Motor neuron (in vitro differentiated cells): ENCODE data around the gene DDX39A. TPM values are rescaled to one million over a fixed set of nuclear protein-coding genes. Genes with fewer than 3 reads are reported as not detected.

Source experiments
- ATAC-seq, 8 experiments: fragments of 200-7000 bp; cut with Tn5 transposase; replicated peaks in 6 of 8; 2 replicates each; pipeline ENCODE4 v1.8.0; 2021; ENCODE audit warnings: mild to moderate bottlenecking in 8 of 8, moderate library complexity in 8 of 8
- H3K27ac ChIP-seq, 2 donors: fragments of 250-450 bp; sonication (Bioruptor Pico); 2 replicates each; pipeline ENCODE4 v1.9.0; 2021; ENCODE audit warnings: antibody characterized with exemption in 2 of 2, mild to moderate bottlenecking in 2 of 2, moderate library complexity in 1 of 2
- H3K4me1 ChIP-seq, 2 donors: fragments of 250-450 bp; sonication (Bioruptor Pico); replicated peaks in 1 of 2; 2 replicates each; pipeline ENCODE4 v1.6.1; 2021; ENCODE audit warnings: antibody characterized with exemption in 2 of 2, mild to moderate bottlenecking in 2 of 2, moderate library complexity in 1 of 2
- H3K4me3 ChIP-seq, 5 donors: fragments of 250-450 bp; sonication (Bioruptor Pico); 2 replicates each; pipeline ENCODE4 v1.9.0; 2021; ENCODE audit warnings: antibody characterized with exemption in 5 of 5, mild to moderate bottlenecking in 5 of 5, moderate library complexity in 4 of 5
- WGBS, 10 experiments: fragments of 450-650 bp; shearing (Covaris generic); methylation state at CpG; one replicate each; pipeline ENCODE4 v1.0.0; 2022; 5-methylcytosine and 5-hydroxymethylcytosine counted together
- in situ Hi-C, 9 experiments: fragments of 400-800 bp; cut with MboI; loops; one replicate each; pipeline ENCODE4 v1.15.0; 2021; ENCODE audit warnings: low sequenced_read_pairs in 9 of 9, low pct_unique_long_range_greater_than_20kb in 2 of 9; ENCODE audit not compliant: unreplicated experiment in 9 of 9
- total RNA-seq, 8 experiments: library from RNA; unstranded; fragments of 300-600 nt; gene quantifications; 2 replicates each; pipeline versions ENCODE4 v1.2.3 to v1.2.4, GENCODE V29; 2022

DDX39A gene
- total RNA-seq, 8 experiments from 2014 or later = 25.7 to 134 (median 58.3) TPM

DNA sequence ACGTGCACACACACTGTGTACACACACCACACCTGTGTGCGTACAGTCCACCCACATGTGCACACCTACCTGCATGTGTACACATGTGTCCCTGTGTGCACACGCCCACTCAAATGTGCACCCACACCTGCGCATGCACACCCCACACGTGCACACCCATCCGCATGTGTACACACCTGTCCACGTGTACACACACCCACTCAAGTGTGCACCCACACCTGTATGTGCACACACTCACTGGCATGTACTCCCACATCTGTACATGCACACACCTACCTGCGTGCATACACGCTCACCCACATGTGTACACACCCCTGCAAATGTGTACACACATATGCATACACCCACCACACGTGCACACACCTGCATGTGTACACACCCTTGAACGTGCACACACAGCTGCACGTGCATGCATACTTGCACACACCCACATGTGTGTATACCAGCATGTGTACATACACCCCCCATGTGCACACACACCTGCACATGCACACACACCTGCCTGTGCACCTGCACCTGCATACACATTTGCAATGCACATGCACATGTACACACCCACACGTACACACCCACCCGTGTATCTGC is 24.6 kb upstream of the DDX39A start:
- peak in 2 of 8 experiments; percentile 12 to 30 for ATAC-seq
- in situ Hi-C loops = no loop called here
- peaks cover 0 to 7% of the 10 kb centered on the region in 2 donors for H3K4me1 ChIP-seq
- H3K4me3 ChIP-seq = no peak overlapping the region
- H3K27ac ChIP-seq = no peak overlapping the region
- 84 to 100% (median 100%) methylated on average over 1 to 5 of the region's 14 CpGs; no CpG with 5 or more reads in 5 of the 10 experiments for WGBS, 10 experiments

DNA sequence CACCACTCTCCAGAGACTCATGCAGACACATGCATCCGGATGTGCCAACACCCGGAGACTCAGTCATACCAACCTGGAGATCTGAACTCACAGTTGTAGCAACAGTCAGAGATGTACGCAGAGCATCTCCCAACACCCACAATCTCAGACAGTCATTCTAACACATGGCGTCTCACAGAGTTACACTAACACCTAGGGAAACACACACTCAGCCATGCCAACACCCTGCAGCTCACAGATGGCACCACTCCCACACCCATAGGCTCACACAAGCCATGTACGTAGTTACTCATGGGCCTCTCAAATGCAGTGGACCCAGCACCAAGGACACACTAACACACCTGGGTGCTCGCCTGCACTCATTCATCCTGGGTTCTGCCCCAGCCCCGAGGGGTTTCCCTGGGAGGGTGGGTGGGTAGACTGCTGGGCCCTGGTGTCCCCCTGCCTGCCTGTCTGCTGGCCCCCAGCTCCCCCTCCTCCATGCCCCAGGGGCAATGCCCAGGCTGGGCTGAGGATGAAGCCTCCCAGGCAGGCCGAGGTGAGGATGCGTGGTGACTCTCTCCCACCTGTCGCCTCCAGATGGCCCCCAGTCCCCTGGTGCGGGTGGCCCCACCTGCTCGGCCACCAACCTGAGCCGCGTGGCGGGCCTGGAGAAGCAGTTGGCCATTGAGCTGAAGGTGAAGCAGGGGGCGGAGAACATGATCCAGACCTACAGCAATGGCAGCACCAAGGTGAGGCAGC is 23.9 kb upstream of the DDX39A start:
- Histone ChIP-seq H3K4me1 (peaks cover 0 to 7% of the 10 kb centered on the region in 2 donors), H3K27ac (no peak overlapping the region), H3K4me3 (no peak overlapping the region)
- in situ Hi-C loops = no loop called here
- peak in 1 of 8 experiments; percentile 7 for ATAC-seq
- WGBS, 10 experiments = 85 to 100% (median 96%) methylated on average over 2 to 4 of the region's 16 CpGs; no CpG with 5 or more reads in 5 of the 10 experiments

DNA sequence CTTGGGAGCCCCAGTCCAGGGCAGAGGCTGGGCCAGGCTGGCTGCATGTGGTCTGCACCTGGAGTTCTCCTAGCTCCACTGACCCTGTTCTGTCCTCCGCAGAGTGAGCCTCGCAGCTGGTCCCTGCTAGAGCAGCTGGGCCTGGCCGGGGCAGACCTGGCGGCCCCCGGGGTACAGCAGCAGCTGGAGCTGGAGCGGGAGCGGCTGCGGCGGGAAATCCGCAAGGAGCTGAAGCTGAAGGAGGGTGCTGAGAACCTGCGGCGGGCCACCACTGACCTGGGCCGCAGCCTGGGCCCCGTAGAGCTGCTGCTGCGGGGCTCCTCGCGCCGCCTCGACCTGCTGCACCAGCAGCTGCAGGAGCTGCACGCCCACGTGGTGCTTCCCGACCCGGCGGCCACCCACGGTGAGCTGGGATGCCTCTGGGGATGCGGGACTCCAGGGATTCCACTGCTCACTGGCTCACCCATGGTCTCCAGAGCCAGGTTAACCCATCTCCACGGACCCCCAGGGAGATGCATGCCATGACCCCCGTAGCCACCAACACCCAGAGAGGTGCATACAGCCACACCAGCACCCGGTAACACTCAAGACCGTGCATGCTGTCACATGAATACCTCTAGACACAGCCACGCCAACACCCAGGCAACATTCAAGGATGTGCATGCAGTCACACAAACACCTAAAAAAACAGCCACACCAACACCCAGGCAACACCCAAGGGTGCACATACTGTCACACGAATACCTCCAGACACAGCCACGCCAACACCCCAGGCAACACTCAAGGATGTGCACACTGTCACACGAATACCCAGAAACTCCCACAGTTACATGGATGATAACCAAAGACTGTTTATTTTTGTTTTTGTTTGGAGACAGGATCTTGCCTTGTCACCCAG is 22.1 kb upstream of the DDX39A start:
- Histone ChIP-seq H3K4me1 (peaks cover 0 to 7% of the 10 kb centered on the region in 2 donors), H3K27ac (no peak overlapping the region), H3K4me3 (no peak overlapping the region)
- whole genome bisulfite sequencing, 10 experiments = 73 to 100% (median 95%) methylated on average over 2 to 5 of the region's 34 CpGs; no CpG with 5 or more reads in 4 of the 10 experiments
- in situ Hi-C loops = no loop called here
- ATAC-seq = peak in 4 of 8 experiments; percentile 11 to 57 (median 32)

DNA sequence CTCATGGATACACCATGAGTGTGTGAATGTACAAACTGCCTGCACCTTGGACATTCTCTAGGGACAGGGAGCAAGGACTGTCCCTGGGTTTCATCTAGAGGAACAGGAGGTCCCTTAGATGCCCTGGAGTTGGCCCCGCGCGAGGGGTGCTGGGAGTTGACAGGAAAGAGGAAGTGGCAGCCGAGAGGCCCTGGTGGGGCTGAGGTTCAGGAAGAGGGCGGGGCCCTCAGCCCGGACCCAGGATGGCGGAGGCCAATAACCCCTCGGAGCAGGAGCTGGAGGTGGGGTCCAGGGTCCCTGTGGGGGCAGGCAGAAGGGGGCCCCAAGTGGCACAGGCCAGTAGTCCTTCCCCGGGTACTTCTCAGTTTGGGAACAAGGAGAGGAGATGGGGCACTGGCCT is 20.9 kb upstream of the DDX39A start:
- ATAC-seq = peak in 3 of 8 experiments; percentile 19 to 20 (median 20)
- Histone ChIP-seq H3K27ac (no peak overlapping the region), H3K4me1 (peaks cover 0 to 7% of the 10 kb centered on the region in 2 donors), H3K4me3 (no peak overlapping the region)
- in situ Hi-C loops = no loop called here
- 20 to 40% methylated on average over 1 of the region's 9 CpGs; no CpG with 5 or more reads in 8 of the 10 experiments for WGBS, 10 experiments

DNA sequence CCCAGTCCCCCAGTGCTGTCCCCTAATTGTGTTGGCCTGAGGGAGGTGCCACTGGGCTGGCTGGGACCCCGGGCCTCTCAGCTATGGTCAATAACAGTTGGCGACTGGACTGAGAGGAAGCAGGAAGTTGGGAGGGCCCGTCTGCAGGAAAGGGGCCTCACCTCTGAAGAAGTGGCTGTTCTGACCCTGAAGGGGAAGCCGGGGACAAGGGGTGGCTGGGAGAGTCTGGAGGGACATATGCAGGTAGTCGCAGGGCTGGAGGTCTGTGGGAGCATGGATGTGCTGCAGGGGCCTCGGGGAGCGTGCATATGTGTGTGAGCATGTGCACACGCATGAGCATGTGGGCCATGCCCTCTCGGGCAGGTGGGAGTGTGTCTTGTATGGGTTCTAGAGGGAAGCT is 19.9 kb upstream of the DDX39A start:
- H3K4me3 ChIP-seq = no peak overlapping the region
- WGBS, 10 experiments = 83 to 100% (median 95%) methylated on average over 1 to 7 of the region's 9 CpGs; no CpG with 5 or more reads in 7 of the 10 experiments
- no peak overlapping the region for H3K27ac ChIP-seq
- in situ Hi-C loops = no loop called here
- ATAC-seq = no peak
- peaks cover 9 to 18% of the 10 kb centered on the region in 2 donors for H3K4me1 ChIP-seq

DNA sequence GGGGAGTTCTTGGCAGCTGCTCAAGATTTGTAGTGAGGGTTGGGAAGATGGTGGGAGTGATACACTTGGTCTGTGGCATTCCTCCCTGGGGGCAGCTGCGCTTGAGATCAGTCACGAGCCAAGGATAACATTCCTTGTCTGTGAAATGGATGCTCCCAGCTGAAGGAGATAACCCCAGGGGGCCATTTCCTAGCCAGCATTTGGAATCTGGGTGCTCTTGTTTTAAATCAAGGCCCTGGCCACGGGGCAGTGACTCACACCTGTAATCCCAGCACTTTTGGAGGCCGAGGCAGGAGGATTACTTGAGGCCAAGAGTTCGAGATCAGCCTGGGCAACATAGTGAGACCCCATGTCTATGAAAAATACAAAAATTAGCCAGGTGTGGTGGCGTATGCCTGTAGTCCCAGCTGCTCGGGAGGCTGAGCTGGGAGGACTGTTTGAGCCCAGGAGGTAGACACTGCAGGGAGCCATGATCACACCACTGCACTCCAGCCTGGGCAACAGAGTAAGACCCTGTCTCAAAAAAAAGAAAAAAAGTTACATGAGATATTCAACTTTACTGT is 18.5 kb upstream of the DDX39A start:
- ATAC-seq = no peak
- in situ Hi-C loops = no loop called here

DNA sequence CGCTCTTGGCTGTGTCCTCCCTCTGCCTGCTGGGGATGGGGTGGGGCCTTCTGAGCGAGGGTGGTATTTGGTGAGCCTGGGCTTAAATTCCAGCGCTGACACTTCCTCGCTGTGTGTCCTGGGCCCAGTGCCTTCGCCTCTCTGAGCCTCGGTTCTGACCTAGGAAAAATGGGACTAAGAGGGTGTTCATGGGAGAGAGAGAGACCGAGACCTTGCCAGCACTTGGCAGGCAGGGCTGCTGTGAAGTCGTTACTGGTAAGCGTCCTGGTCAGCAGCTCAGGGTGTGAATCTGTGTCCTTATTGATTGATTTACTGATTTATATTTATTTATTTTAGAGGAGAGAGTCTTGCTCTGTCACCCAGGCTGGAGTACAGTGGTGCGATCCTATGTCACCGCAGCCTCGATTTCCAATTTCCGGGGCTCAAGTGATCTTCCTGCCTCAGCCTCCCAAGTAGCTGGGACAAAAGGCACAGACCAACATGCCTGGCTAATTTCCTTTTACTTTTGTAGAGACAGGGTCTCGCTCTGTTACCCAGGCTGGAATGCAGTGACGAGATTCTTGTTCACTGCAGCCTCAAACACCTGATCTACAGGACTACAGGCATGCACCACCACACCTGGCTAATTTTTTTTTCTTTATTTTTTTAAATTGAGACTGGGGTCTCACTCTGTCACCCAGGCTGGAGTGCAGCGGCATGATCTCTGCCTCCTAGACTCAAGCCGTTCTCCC is 16.3 kb upstream of the DDX39A start:
- Histone ChIP-seq H3K4me3 (no peak overlapping the region), H3K27ac (peak overlapping the region in 1 of 2 donors; percentile 13), H3K4me1 (peaks cover 15 to 18% of the 10 kb centered on the region in 2 donors)
- WGBS, 10 experiments = 38 to 100% (median 90%) methylated on average over 2 to 11 of the region's 17 CpGs; no CpG with 5 or more reads in 1 of the 10 experiments
- no peak for ATAC-seq
- in situ Hi-C loops = no loop called here

More for the DNA sequence above, 18.5 kb upstream of the DDX39A start:
- H3K27ac ChIP-seq = no peak overlapping the region
- 90 to 100% (median 100%) methylated on average over 1 to 3 of the region's 7 CpGs; no CpG with 5 or more reads in 3 of the 10 experiments for WGBS, 10 experiments
- H3K4me3 ChIP-seq = no peak overlapping the region
- peaks cover 13 to 18% of the 10 kb centered on the region in 2 donors for H3K4me1 ChIP-seq

DNA sequence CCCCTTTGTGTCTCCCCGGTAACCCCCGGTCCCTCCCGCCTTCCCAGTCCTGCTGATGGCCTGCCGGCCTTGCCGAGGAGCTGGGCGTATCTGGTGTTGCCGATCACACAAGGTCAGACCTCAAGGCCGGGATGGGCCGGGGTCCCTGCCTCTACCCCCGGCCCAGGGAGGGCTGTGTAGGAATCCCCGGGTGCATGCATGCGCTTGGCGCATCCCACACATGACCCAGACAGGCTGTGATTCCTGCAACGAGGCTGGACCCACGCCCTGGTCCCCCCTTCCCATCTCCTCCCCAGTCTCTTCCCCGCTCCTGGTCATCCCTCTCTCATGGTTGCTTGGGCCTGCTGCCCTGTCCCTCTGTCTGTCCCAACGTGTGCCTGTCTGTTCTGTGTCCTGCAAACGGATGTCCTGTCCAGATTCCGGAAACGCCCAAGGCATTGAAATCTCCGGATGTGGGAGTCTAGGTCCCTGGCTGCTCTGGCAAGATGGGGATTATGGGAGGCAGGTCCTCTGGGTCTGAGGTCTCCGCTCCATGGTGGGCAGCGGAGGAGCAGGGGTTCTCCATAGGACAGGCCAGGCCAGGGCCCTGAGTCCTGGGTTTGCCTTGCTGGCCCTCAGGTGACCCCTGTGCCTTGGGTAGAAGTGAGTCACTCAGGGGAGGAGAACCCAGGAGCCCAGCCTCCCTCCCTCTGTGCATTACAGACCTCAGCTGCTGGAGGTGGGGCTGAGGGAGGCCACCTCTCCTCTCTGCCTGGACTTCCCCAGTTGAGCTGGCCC is 15.6 kb upstream of the DDX39A start:
- H3K27ac ChIP-seq = peak overlapping the region; percentile 12 to 13
- ATAC-seq = peak in 7 of 8 experiments; percentile 9 to 91 (median 40)
- H3K4me3 ChIP-seq = peak overlapping the region in 4 of 5 donors; percentile 60 to 92 (median 74)
- 0 to 30% methylated on average over 1 to 2 of the region's 23 CpGs; no CpG with 5 or more reads in 8 of the 10 experiments for WGBS, 10 experiments
- H3K4me1 ChIP-seq = peaks cover 15% of the 10 kb centered on the region in 2 donors
- in situ Hi-C loops = no loop called here

DNA sequence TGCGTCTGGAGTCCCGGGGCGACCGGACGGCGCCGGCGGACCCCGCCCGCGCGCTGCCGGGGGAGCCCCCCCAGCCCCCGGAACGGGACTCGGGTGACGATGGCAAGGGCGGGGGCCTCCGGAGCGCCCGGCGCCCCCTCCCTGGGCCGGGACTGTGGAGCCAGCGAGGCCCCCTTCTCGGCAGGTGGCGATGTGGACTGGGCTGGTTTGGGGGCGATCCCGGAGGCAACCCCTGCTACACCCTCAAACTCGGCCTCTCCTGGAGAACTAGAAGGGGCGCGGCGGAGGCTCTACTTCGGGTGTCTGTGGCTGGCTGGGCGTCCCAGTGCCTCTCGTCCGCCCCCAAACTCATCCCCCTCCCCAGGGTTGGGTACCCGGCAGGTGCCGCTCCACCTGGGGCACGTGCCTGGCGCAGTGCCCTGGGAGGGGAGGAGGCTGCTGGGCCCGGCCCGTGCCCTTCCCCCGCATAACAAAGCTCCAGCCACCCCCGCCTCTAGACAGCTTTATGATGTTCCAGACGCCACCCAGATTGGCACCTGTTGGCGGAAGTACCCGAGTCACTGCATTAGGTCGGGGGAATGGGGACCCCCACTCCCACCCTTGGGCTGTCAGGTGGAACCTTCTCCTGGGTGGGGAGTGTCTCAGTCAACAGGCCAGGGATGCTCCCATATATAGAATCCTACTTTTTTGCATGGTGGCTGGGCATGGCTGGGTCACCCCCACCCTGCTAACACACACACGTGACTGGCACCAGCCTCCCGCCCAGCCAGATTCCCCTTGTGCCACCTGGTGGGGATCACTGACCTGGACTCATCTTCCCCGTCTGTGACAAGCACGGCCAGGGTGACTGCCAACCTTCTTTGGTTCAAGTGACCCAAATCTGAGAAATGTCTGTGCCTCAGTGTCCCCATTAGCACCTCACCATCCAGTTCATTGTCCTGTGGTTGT is 14.7 kb upstream of the DDX39A start:
- Histone ChIP-seq H3K27ac (peak overlapping the region; percentile 63 to 78), H3K4me3 (peak overlapping the region; percentile 60 to 92 (median 72)), H3K4me1 (peaks cover 11 to 15% of the 10 kb centered on the region in 2 donors)
- WGBS, 10 experiments = 0 to 55% (median 41%) methylated on average over 2 to 7 of the region's 52 CpGs; no CpG with 5 or more reads in 7 of the 10 experiments
- in situ Hi-C loops = no loop called here
- ATAC-seq = peak in 6 of 8 experiments; percentile 18 to 52 (median 50)

DNA sequence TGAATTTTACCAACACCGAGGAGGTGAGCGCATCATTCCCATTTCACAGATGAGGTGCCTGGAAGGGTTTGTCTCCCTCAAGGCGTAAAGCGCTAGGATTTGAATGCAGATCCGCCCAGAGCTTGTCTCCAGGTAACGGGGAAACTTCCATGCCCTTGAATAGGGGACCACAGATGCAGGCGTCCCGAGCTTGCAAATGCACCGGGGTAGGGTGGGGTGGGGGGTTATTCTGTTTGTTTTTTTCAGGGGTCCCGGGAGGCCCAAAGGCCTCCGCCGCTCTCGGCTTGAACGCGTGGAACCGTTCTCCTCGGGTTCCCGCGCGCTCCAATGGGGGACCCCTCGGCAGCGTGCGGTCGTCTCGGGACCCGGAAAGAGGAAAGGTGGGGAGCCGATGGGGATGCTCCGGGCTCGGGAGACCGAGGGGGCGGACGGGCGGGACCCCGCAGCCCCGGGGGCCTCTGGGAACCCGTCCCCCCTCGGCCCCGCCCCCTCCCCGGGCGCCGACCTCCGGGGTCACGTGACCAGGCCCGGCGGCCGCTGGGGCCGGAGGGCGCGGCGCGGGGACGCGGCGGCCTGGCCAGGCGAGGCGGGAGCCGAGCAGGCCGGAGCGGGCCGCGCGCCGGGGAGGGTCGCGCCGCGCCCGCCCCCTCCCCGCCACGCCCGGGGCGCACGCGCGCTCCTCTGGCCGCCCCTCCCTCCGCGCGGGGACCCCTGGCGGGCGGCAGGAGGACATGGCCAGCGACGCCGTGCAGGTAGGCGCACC is 13.8 kb upstream of the DDX39A start, which contains the start of gene PKN1:
Gene PKN1 (plus strand): TSS at position 516 of the 763 bp plus-strand sequence. CDS start 216 bp downstream, at position 732.
- ATAC-seq = peak; percentile 5 to 90 (median 84)
- 20 to 50% methylated on average over 1 to 2 of the region's 85 CpGs; no CpG with 5 or more reads in 8 of the 10 experiments for WGBS, 10 experiments
- Histone ChIP-seq H3K4me1 (peaks cover 11 to 15% of the 10 kb centered on the region in 2 donors), H3K27ac (peak within 1 kb of the TSS; percentile 63 to 78), H3K4me3 (peak within 1 kb of the TSS; percentile 60 to 92 (median 72))
- in situ Hi-C loops = no loop called here
